Measurements from ENCODE around the gene RNU4-1. TPM values are rescaled to one million over a fixed set of nuclear protein-coding genes. Genes with fewer than 3 reads are reported as not detected.
"Not testable (repeated sequence)": the region's sequence is repeated elsewhere in the genome, so short reads cannot be mapped to it uniquely, and the experiment has no call there.

RNU4-1 gene
- total and polyA plus RNA-seq, 4 donors = under 0.01 to 26.0 (median under 0.01) TPM; not detected in 1

- TF ChIP-seq CTCF (IDR thresholded peaks at IDR 0.05; ENCODE audit: low read depth, low read length, missing input control) = no peak
- no peak for TF ChIP-seq ZBTB33 (IDR thresholded peaks at IDR 0.05)
- TF ChIP-seq FOXA1 (IDR thresholded peaks at IDR 0.05) = no peak
- peak; percentile 91 to 93 for TF ChIP-seq HNF4A (conservative IDR thresholded peaks at IDR 0.05)
- no peak for TF ChIP-seq TAF1 (conservative IDR thresholded peaks at IDR 0.05)
- TF ChIP-seq SP1 (IDR thresholded peaks at IDR 0.05) = peak; percentile 82
These were observed 49.4 kb upstream of the RNU4-1 start (continued) for GRCh38 chr12:120342175-120343038.

- no peak for DNase-seq (ENCODE audit: low spot score)
- H3K4me3 ChIP-seq (ENCODE audit: low read depth in 1 of 3, low read length in 3 of 3) = no peak overlapping the region
- TF ChIP-seq MAX (IDR thresholded peaks at IDR 0.05) = no peak
- no peak for TF ChIP-seq YY1 (IDR thresholded peaks at IDR 0.05)
- no peak for TF ChIP-seq EGR1 (IDR thresholded peaks at IDR 0.05; ENCODE audit: low read depth in 2 of 2)
- TF ChIP-seq TAF1 (conservative IDR thresholded peaks at IDR 0.05) = no peak
- TF ChIP-seq RXRA (IDR thresholded peaks at IDR 0.05) = no peak
- no peak for TF ChIP-seq HNF4A (conservative IDR thresholded peaks at IDR 0.05)
- TF ChIP-seq SP1 (IDR thresholded peaks at IDR 0.05) = no peak
- no peaks in the 10 kb centered on the region for H3K36me3 ChIP-seq (ENCODE audit: control insufficient read depth in 4 of 4, insufficient read depth in 3 of 4, low read depth in 1 of 4, low read length in 3 of 4)
- 94% methylated on average over 4 of the region's 4 CpGs for WGBS
- H3K27ac ChIP-seq (ENCODE audit: low read depth in 1 of 2, low read length in 2 of 2) = no peak overlapping the region
- H3K4me1 ChIP-seq (ENCODE audit: control insufficient read depth in 4 of 4, insufficient read depth in 4 of 4, low read length in 3 of 4) = peaks cover 0 to 18% (median 11%) of the 10 kb centered on the region in 4 donors
- no peaks in the 10 kb centered on the region for H3K9me3 ChIP-seq (ENCODE audit: control insufficient read depth in 4 of 4, low read length in 3 of 4)
- H3K9ac ChIP-seq (ENCODE audit: low read depth in 1 of 2, low read length in 2 of 2) = no peak overlapping the region
- H3K27me3 ChIP-seq (ENCODE audit: control insufficient read depth in 4 of 4, insufficient read depth in 4 of 4, low read length in 3 of 4) = no peaks in the 10 kb centered on the region
These were observed 46.2 kb upstream of the RNU4-1 start for GRCh38 chr12:120339256-120339655.

- no peak for DNase-seq (ENCODE audit: low spot score)
- Histone ChIP-seq H3K4me1 (ENCODE audit: control insufficient read depth in 4 of 4, insufficient read depth in 4 of 4, low read length in 3 of 4) (peaks cover 0 to 14% (median 11%) of the 10 kb centered on the region in 4 donors), H3K27ac (ENCODE audit: low read depth in 1 of 2, low read length in 2 of 2) (no peak overlapping the region), H3K9me3 (ENCODE audit: control insufficient read depth in 4 of 4, low read length in 3 of 4) (no peaks in the 10 kb centered on the region), H3K4me3 (ENCODE audit: low read depth in 1 of 3, low read length in 3 of 3) (no peak overlapping the region), H3K9ac (ENCODE audit: low read depth in 1 of 2, low read length in 2 of 2) (no peak overlapping the region), H3K27me3 (ENCODE audit: control insufficient read depth in 4 of 4, insufficient read depth in 4 of 4, low read length in 3 of 4) (no peaks in the 10 kb centered on the region), H3K36me3 (ENCODE audit: control insufficient read depth in 4 of 4, insufficient read depth in 3 of 4, low read depth in 1 of 4, low read length in 3 of 4) (no peaks in the 10 kb centered on the region)
- 91% methylated on average over 2 of the region's 2 CpGs for WGBS
- TF ChIP-seq CTCF (IDR thresholded peaks at IDR 0.05; ENCODE audit: low read depth, low read length, missing input control) (no peak), SP1 (IDR thresholded peaks at IDR 0.05) (no peak), JUND (IDR thresholded peaks at IDR 0.05) (no peak), RAD21 (IDR thresholded peaks at IDR 0.05) (no peak), RXRA (IDR thresholded peaks at IDR 0.05) (no peak), REST (IDR thresholded peaks at IDR 0.05) (no peak)
These were observed 44.7 kb upstream of the RNU4-1 start for GRCh38 chr12:120337730-120338129.

- 92% methylated on average over 2 of the region's 2 CpGs for WGBS
- not testable (repeated sequence) for H3K27ac ChIP-seq (ENCODE audit: low read depth in 1 of 2, low read length in 2 of 2); DNase-seq (ENCODE audit: low spot score); H3K4me1 ChIP-seq (ENCODE audit: control insufficient read depth in 4 of 4, insufficient read depth in 4 of 4, low read length in 3 of 4); H3K9ac ChIP-seq (ENCODE audit: low read depth in 1 of 2, low read length in 2 of 2); H3K9me3 ChIP-seq (ENCODE audit: control insufficient read depth in 4 of 4, low read length in 3 of 4); H3K27me3 ChIP-seq (ENCODE audit: control insufficient read depth in 4 of 4, insufficient read depth in 4 of 4, low read length in 3 of 4); H3K4me3 ChIP-seq (ENCODE audit: low read depth in 1 of 3, low read length in 3 of 3); H3K36me3 ChIP-seq (ENCODE audit: control insufficient read depth in 4 of 4, insufficient read depth in 3 of 4, low read depth in 1 of 4, low read length in 3 of 4)
These were observed 43.4 kb upstream of the RNU4-1 start for GRCh38 chr12:120336392-120336791.
